K562 (cell line): ENCODE results near the gene HVCN1. TPM values are rescaled to one million over a fixed set of nuclear protein-coding genes. Genes with fewer than 3 reads are reported as not detected.

Source experiments
- EP400 ChIP-seq: fragments of 450-650 bp; IDR thresholded peaks from 2 replicates; pipeline ENCODE4 v1.6.1; 2017; ENCODE audit warnings: antibody characterized with exemption, mild to moderate bottlenecking, moderate library complexity
- GABPB1 ChIP-seq: sonication (generic); formaldehyde crosslinking; IDR thresholded peaks from 2 replicates; pipeline ENCODE4 v1.8.0; 2022; ENCODE audit warnings: mild to moderate bottlenecking, missing genetic modification reagents
- JUND ChIP-seq, 2 experiments: IDR thresholded peaks; 2 replicates in 1 of 2; 3 replicates in 1 of 2; pipeline ENCODE4 v1.6.1; 2011; ENCODE audit warnings: borderline replicate concordance in 2 of 2, low read depth in 2 of 2, low read length in 2 of 2, improper control_type of control experiment in 1 of 2, missing biosample characterization in 1 of 2, missing genetic modification characterization in 1 of 2, missing genetic modification reagents in 1 of 2
- MAFG ChIP-seq: fragments of 450-650 bp; conservative IDR thresholded peaks from 2 replicates; pipeline ENCODE4 v1.6.1; 2016; ENCODE audit warnings: missing genetic modification characterization, missing compliant biosample characterization
- RBBP5 ChIP-seq: fragments of 200-600 bp; sonication (generic); IDR thresholded peaks from 2 replicates; pipeline ENCODE4 v1.6.1; 2012; ENCODE audit warnings: borderline replicate concordance, mild to moderate bottlenecking, low read length, control low read depth, inconsistent platforms; ENCODE audit not compliant: insufficient read depth, poor library complexity, severe bottlenecking
- RFX5 ChIP-seq: IDR thresholded peaks from 2 replicates; pipeline ENCODE4 v1.6.1; 2011; ENCODE audit warnings: low read depth, mild to moderate bottlenecking, improper control_type of control experiment, low read length
- SNIP1 ChIP-seq: fragments of 450-650 bp; IDR thresholded peaks from 2 replicates; pipeline ENCODE4 v1.7.1; 2017; ENCODE audit warnings: low read depth, mild to moderate bottlenecking
- TRIM25 ChIP-seq: fragments of 450-650 bp; IDR thresholded peaks from 2 replicates; pipeline ENCODE4 v1.7.0; 2016; ENCODE audit warnings: borderline replicate concordance
- ZBTB11 ChIP-seq, 3 experiments: fragments of 200-800 bp in 1 of 3; fragments of 250-450 bp in 1 of 3; fragments of 450-650 bp in 1 of 3; sonication (Bioruptor Pico) in 1 of 3; sonication (Bioruptor generic) in 1 of 3; formaldehyde crosslinking in 1 of 3; IDR thresholded peaks; 2 replicates each; pipeline versions ENCODE4 v1.6.1 to v1.8.0; 2016 to 2022; ENCODE audit warnings: mild to moderate bottlenecking in 2 of 3, missing genetic modification characterization in 2 of 3, missing compliant biosample characterization in 1 of 3, moderate library complexity in 1 of 3
- ZNF668 ChIP-seq: fragments of 250-450 bp; sonication (Bioruptor Pico); IDR thresholded peaks from 2 replicates; pipeline ENCODE4 v1.8.0; 2022; ENCODE audit warnings: mild to moderate bottlenecking, inconsistent platforms
- ZNF778 ChIP-seq: fragments of 450-650 bp; formaldehyde crosslinking; IDR thresholded peaks from 2 replicates; pipeline ENCODE4 v1.4.0; 2020; ENCODE audit warnings: mild to moderate bottlenecking, moderate library complexity
- ZNF780A ChIP-seq: fragments of 250-450 bp; sonication (Bioruptor Pico); IDR thresholded peaks from 2 replicates; pipeline ENCODE4 v1.5.0; 2021; ENCODE audit warnings: mild to moderate bottlenecking
- ZNF785 ChIP-seq: fragments of 250-450 bp; sonication (Bioruptor Pico); IDR thresholded peaks from 2 replicates; pipeline ENCODE4 v1.4.0; 2020; ENCODE audit warnings: mild to moderate bottlenecking
- polyA plus RNA-seq, 8 experiments: library from polyadenylated mRNA; depleted of rRNA in 4 of 8; stranded (reverse) in 5 of 8; unstranded in 3 of 8; fragments of >200 nt; fragmentation: Nextera tagmentation in 2 of 8; fragmentation: Illumina TruSeq in 1 of 8; extraction: Ambion mirVana in 2 of 8; extraction: Trizol in 1 of 8; gene quantifications; 2 replicates each; pipeline versions ENCODE4 v1.2.1 to v1.2.3, GENCODE V29; 2011 to 2014; ENCODE audit warnings: inconsistent platforms in 1 of 8, missing spikeins in 1 of 8
- total RNA-seq, 7 experiments: library from RNA; depleted of rRNA in 6 of 7; stranded (reverse); fragments of >200 nt in 6 of 7; fragmentation: Illumina TruSeq in 2 of 7; extraction: Trizol in 2 of 7; gene quantifications; 2 replicates each; pipeline versions ENCODE4 v1.2.1 to v1.2.3, GENCODE V29; 2011 to 2021; ENCODE audit warnings: low replicate concordance in 1 of 7

The HVCN1 gene
- total and polyA plus RNA-seq, 9 of the 15 experiments (the other 6 are each of a cell fraction or from before 2014, with no cell fraction given): 0.21 to 1.4 (median 0.74) TPM

- TF ChIP-seq TRIM25 (no peak), RBBP5 (no peak), ZNF778 (CRISPR knock-in tag) (no peak), MAFG (tag) (no peak), ZNF780A (CRISPR knock-in tag) (no peak), JUND (IDR thresholded peaks at IDR 0.05; ENCODE audit: borderline replicate concordance, low read depth, low read length) (no peak), JUND (tag; IDR thresholded peaks at IDR 0.05; ENCODE audit: borderline replicate concordance, low read depth, low read length) (no peak), SNIP1 (no peak), ZBTB11 (CRISPR knock-in tag; IDR thresholded peaks at IDR 0.05) (no peak), EP400 (no peak), ZNF668 (CRISPR knock-in tag) (no peak), ZNF785 (no peak), RFX5 (no peak), GABPB1 (no peak)
These were observed 19.8 kb downstream of the HVCN1 start (continued) for GRCh38 chr12:110669193-110669502.
